HepG2 (cell line): ENCODE results near the gene CASP6. TPM values are rescaled to one million over a fixed set of nuclear protein-coding genes. Genes with fewer than 3 reads are reported as not detected.

Source experiments
- ATAC-seq: fragments of 200-7000 bp; cut with Tn5 transposase; 3 replicates; pipeline ENCODE4 v1.9.1; 2020; ENCODE audit warnings: mild to moderate bottlenecking, moderate library complexity
- BruUV-seq: library from RNA; stranded (reverse); fragments of 400-500 nt; replicated peaks from 2 replicates; lab custom pipeline; 2021; lab: Mats Ljungman, UMichigan
- CTCF ChIA-PET: fragments of 300-600 bp; formaldehyde crosslinking; extraction: SDS; loops from one replicate; lab custom pipeline; 2021; ENCODE audit warnings: low total read pairs, inconsistent platforms, low intra/inter-chr PET ratio; lab: Yijun Ruan, JAX
- POLR2A ChIA-PET: fragments of 350-600 bp; sonication (Branson Sonifier 250); formaldehyde crosslinking; loops from one replicate; lab custom pipeline; 2020; ENCODE audit warnings: antibody characterized with exemption, inconsistent platforms; lab: Yijun Ruan, JAX
- DNase-seq: peaks from one replicate; pipeline ENCODE4 v3.0.0-alpha.2; 2015; ENCODE audit warnings: low spot score
- FAIRE-seq: peaks from 3 replicates; lab custom pipeline; 2011; peaks lifted over from hg19 to GRCh38; lab: Jason Lieb, UNC
- H2AFZ ChIP-seq: one replicate; pipeline ENCODE4 v1.6.1; 2011; ENCODE audit warnings: low read length, inconsistent platforms
- H3K27ac ChIP-seq: fragments of 300-600 bp; 3 replicates; pipeline ENCODE4 v1.8.0; 2011; ENCODE audit warnings: mixed run types, mild to moderate bottlenecking, mixed read lengths, low read length, inconsistent platforms; ENCODE audit not compliant: insufficient read depth; ENCODE audit errors: extremely low read length
- H3K27me3 ChIP-seq, 2 experiments: fragments of 200-600 bp in 1 of 2; 2 replicates in 1 of 2; 3 replicates in 1 of 2; pipeline versions ENCODE4 v1.6.0 to v1.8.0; 2011; ENCODE audit warnings: low read length in 2 of 2, mild to moderate bottlenecking in 2 of 2, moderate library complexity in 2 of 2, inconsistent platforms in 1 of 2; ENCODE audit not compliant: insufficient read depth in 2 of 2, control insufficient read depth in 1 of 2
- H3K36me3 ChIP-seq, 2 experiments: fragments of 200-600 bp in 1 of 2; replicated peaks in 1 of 2; 2 replicates in 1 of 2; 3 replicates in 1 of 2; pipeline versions ENCODE4 v1.5.1 to v1.8.0; 2011; ENCODE audit warnings: low read length in 2 of 2, inconsistent platforms in 1 of 2; ENCODE audit not compliant: insufficient read depth in 2 of 2, control insufficient read depth in 1 of 2
- H3K4me1 ChIP-seq: 2 replicates; pipeline ENCODE4 v1.5.1; 2012; ENCODE audit warnings: low read length, inconsistent platforms; ENCODE audit not compliant: insufficient read depth
- H3K4me2 ChIP-seq: 2 replicates; pipeline ENCODE4 v1.6.0; 2011; ENCODE audit warnings: low read depth, low read length, inconsistent platforms
- H3K4me3 ChIP-seq, 3 experiments: fragments of 200-600 bp in 1 of 3; sonication (generic), shearing (Covaris generic) in 1 of 3; replicated peaks in 1 of 3; 2 replicates each; pipeline ENCODE4 v1.5.1; 2011 to 2016; ENCODE audit warnings: low read length in 3 of 3, inconsistent platforms in 2 of 3, low read depth in 2 of 3, mild to moderate bottlenecking in 2 of 3, control low read depth in 1 of 3, mixed read lengths in 1 of 3; ENCODE audit not compliant: insufficient read depth in 1 of 3
- H3K79me2 ChIP-seq: one replicate; pipeline ENCODE4 v1.6.1; 2011; ENCODE audit warnings: low read length, inconsistent platforms; ENCODE audit not compliant: insufficient read depth
- H3K9ac ChIP-seq: 2 replicates; pipeline ENCODE4 v1.6.0; 2011; ENCODE audit warnings: mild to moderate bottlenecking, low read depth, low read length, inconsistent platforms; ENCODE audit not compliant: insufficient read depth
- H3K9me3 ChIP-seq: 2 replicates; pipeline ENCODE4 v1.5.1; 2012; ENCODE audit warnings: mild to moderate bottlenecking, low read length
- H4K20me1 ChIP-seq: 2 replicates; pipeline ENCODE4 v1.6.0; 2011; ENCODE audit warnings: inconsistent platforms, mild to moderate bottlenecking, low read length, moderate library complexity; ENCODE audit not compliant: insufficient read depth
- ATF7 ChIP-seq, 2 experiments: fragments of 450-650 bp in 1 of 2; sonication (generic) in 1 of 2; formaldehyde crosslinking in 1 of 2; IDR thresholded peaks; 2 replicates each; pipeline versions ENCODE4 v1.4.0 to v1.6.1; 2016 to 2020; ENCODE audit warnings: antibody characterized with exemption in 1 of 2, mild to moderate bottlenecking in 1 of 2, missing genetic modification reagents in 1 of 2
- CREM ChIP-seq, 2 experiments: sonication (generic) in 1 of 2; formaldehyde crosslinking in 1 of 2; IDR thresholded peaks; 2 replicates each; pipeline versions ENCODE4 v1.4.0 to v1.6.1; 2016 to 2020; ENCODE audit warnings: antibody characterized with exemption in 1 of 2, mild to moderate bottlenecking in 1 of 2, missing genetic modification reagents in 1 of 2
- HNF1A ChIP-seq, 2 experiments: sonication (generic) in 1 of 2; formaldehyde crosslinking in 1 of 2; IDR thresholded peaks; 2 replicates each; pipeline versions ENCODE4 v1.4.0 to v1.6.1; 2016 to 2020; ENCODE audit warnings: borderline replicate concordance in 1 of 2, low read depth in 1 of 2, mild to moderate bottlenecking in 1 of 2, missing genetic modification reagents in 1 of 2
- ZNF567 ChIP-seq: sonication (generic); formaldehyde crosslinking; IDR thresholded peaks from 2 replicates; pipeline ENCODE4 v1.8.1; 2023; ENCODE audit warnings: mild to moderate bottlenecking, missing genetic modification reagents, borderline replicate concordance
- ZNF768 ChIP-seq: sonication (generic); formaldehyde crosslinking; IDR thresholded peaks from 2 replicates; pipeline ENCODE4 v1.4.0; 2020; ENCODE audit warnings: missing genetic modification reagents
- WGBS: methylation state at CpG from one replicate; pipeline ENCODE4 v1.1.6; 2017; ENCODE audit warnings: low lambda C conversion rate; 5-methylcytosine and 5-hydroxymethylcytosine counted together
- in situ Hi-C: cut with HindIII; loops from 2 replicates; pipeline ENCODE4 v1.10.0; 2017; ENCODE audit warnings: low pct_unique_long_range_greater_than_20kb; ENCODE audit not compliant: extremely low pct_ligation_motif_present
- intact Hi-C: fragments of 100-400 bp; cut with micrococcal nuclease; formaldehyde crosslinking; loops from one replicate; pipeline ENCODE4 v1.10.0; 2022; ENCODE audit not compliant: unreplicated experiment
- polyA plus RNA-seq, 8 experiments: library from polyadenylated mRNA; depleted of rRNA in 3 of 8; stranded (reverse) in 7 of 8; unstranded in 1 of 8; fragments of >200 nt; fragmentation: Illumina TruSeq in 4 of 8; extraction: Trizol in 4 of 8; gene quantifications; 2 replicates each; pipeline versions ENCODE4 v1.2.1 to v1.2.3, GENCODE V29; 2011 to 2016; ENCODE audit warnings: low read depth in 4 of 8, missing spikeins in 1 of 8, mixed read lengths in 1 of 8; ENCODE audit not compliant: insufficient read depth in 1 of 8
- total RNA-seq, 5 experiments: library from RNA; depleted of rRNA; stranded (reverse); fragments of >200 nt; fragmentation: Illumina TruSeq; extraction: Trizol; gene quantifications; 2 replicates each; pipeline ENCODE4 v1.2.3, GENCODE V29; 2016; ENCODE audit warnings: low read depth in 1 of 5

Gene CASP6
- total and polyA plus RNA-seq, 2 of the 13 experiments (the other 11 are each of a cell fraction or from before 2014, with no cell fraction given), result 19.7 to 34.6 TPM

GRCh38 chr4:109749388-109750082 lies 46.3 kb upstream of the CASP6 start:
- Histone ChIP-seq H3K9ac (no peak overlapping the region), H3K27ac (no peak overlapping the region), H3K27me3 (no peaks in the 10 kb centered on the region; a peak in 1 of 5 replicates), H4K20me1 (no peaks in the 10 kb centered on the region), H3K36me3 (peaks cover 16 to 33% of the 10 kb centered on the region in 2 experiments), H3K9me3 (no peaks in the 10 kb centered on the region), H3K79me2 (no peaks in the 10 kb centered on the region), H3K4me2 (no peak overlapping the region), H3K4me3 (no peak overlapping the region), H3K4me1 (no peaks in the 10 kb centered on the region), H2AFZ (no peak overlapping the region)
- DNase-seq (no peak), FAIRE-seq (no peak), ATAC-seq (no peak)
- TF ChIP-seq ATF7 (IDR thresholded peaks at IDR 0.05), result peak; percentile 56
- TF ChIP-seq ATF7 (CRISPR knock-in tag; IDR thresholded peaks at IDR 0.05), result no peak
- TF ChIP-seq ZNF768 (CRISPR knock-in tag), result no peak
- TF ChIP-seq HNF1A (IDR thresholded peaks at IDR 0.05; ENCODE audit: low read depth), result peak; percentile 22; the same call in 1 of the 2 replicates
- no peak for TF ChIP-seq HNF1A (CRISPR knock-in tag; IDR thresholded peaks at IDR 0.05; ENCODE audit: borderline replicate concordance)
- TF ChIP-seq CREM (IDR thresholded peaks at IDR 0.05), result no peak
- no peak for TF ChIP-seq CREM (CRISPR knock-in tag; IDR thresholded peaks at IDR 0.05)
- no peak for TF ChIP-seq ZNF567
- BruUV-seq, result no TSS peak
- ChIA-PET POLR2A (no interaction called here), CTCF (no interaction called here)
- in situ Hi-C loops, result no loop called here
- WGBS, result 98% methylated on average over 6 of the region's 7 CpGs
- intact Hi-C loops, result loop anchor here (5.0 kb wide), 1 partner anchor 68 kb away; the partner anchor contains the start of gene GAR1
